K562 (cell line): ENCODE data around the gene ACAA2. TPM values are rescaled to one million over a fixed set of nuclear protein-coding genes. Genes with fewer than 3 reads are reported as not detected.

Experiments used
- ATAC-seq: fragments of 200-7000 bp; cut with Tn5 transposase; 3 replicates; pipeline ENCODE4 v1.9.1; 2020; ENCODE audit warnings: moderate library complexity
- BruUV-seq: library from RNA; stranded (reverse); fragments of 400-500 nt; replicated peaks from 2 replicates; lab custom pipeline; 2021; lab: Mats Ljungman, UMichigan
- CTCF ChIA-PET: fragments of 300-600 bp; formaldehyde crosslinking; extraction: SDS; loops from one replicate; lab custom pipeline; 2021; ENCODE audit warnings: low intra/inter-chr PET ratio; lab: Yijun Ruan, JAX
- POLR2A ChIA-PET: fragments of 300-600, 350-650 bp; sonication (Branson Sonifier 250); formaldehyde crosslinking; extraction: SDS; loops from one replicate; lab custom pipeline; 2021; ENCODE audit warnings: antibody characterized with exemption, inconsistent platforms; lab: Yijun Ruan, JAX
- DNase-seq, 4 experiments: peaks; one replicate each; pipeline versions ENCODE4 v3.0.0 to v3.0.0-alpha.2; 2011 to 2018; ENCODE audit warnings: low spot score in 3 of 4, mixed read lengths in 3 of 4; ENCODE audit errors: extremely low read depth in 1 of 4
- FAIRE-seq: peaks from 2 replicates; lab custom pipeline; 2011; peaks lifted over from hg19 to GRCh38; lab: Jason Lieb, UNC
- H2AFZ ChIP-seq: 2 replicates; pipeline ENCODE4 v1.6.0; 2011; ENCODE audit warnings: low read depth, low read length, control low read depth, inconsistent platforms
- H3K27ac ChIP-seq: fragments of 200-600 bp; 3 replicates; pipeline ENCODE4 v1.8.0; 2011; ENCODE audit warnings: low read depth, mild to moderate bottlenecking, control low read depth, inconsistent platforms, low read length, moderate library complexity, mixed read lengths; ENCODE audit errors: extremely low read depth
- H3K27me3 ChIP-seq, 2 experiments: fragments of 300-600 bp in 1 of 2; 2 replicates in 1 of 2; 3 replicates in 1 of 2; pipeline versions ENCODE4 v1.6.0 to v1.8.0; 2011; ENCODE audit warnings: inconsistent platforms in 2 of 2, low read length in 2 of 2, mild to moderate bottlenecking in 1 of 2, mixed read lengths in 1 of 2, moderate library complexity in 1 of 2; ENCODE audit not compliant: control insufficient read depth in 2 of 2, insufficient read depth in 2 of 2
- H3K36me3 ChIP-seq: fragments of 300-600 bp; 3 replicates; pipeline ENCODE4 v1.8.0; 2011; ENCODE audit warnings: mild to moderate bottlenecking, low read length, inconsistent platforms; ENCODE audit not compliant: control insufficient read depth, insufficient read depth
- H3K4me1 ChIP-seq, 2 experiments: fragments of 200-600 bp in 1 of 2; replicated peaks in 1 of 2; 2 replicates in 1 of 2; 3 replicates in 1 of 2; pipeline versions ENCODE4 v1.5.1 to v1.8.0; 2011; ENCODE audit warnings: inconsistent platforms in 2 of 2, low read length in 2 of 2, mild to moderate bottlenecking in 1 of 2, mixed read lengths in 1 of 2, moderate library complexity in 1 of 2; ENCODE audit not compliant: control insufficient read depth in 2 of 2, insufficient read depth in 2 of 2
- H3K4me2 ChIP-seq: 2 replicates; pipeline ENCODE4 v1.6.1; 2011; ENCODE audit warnings: low read length, control low read depth, inconsistent platforms, mixed read lengths; ENCODE audit not compliant: insufficient read depth
- H3K4me3 ChIP-seq: fragments of 200-600 bp; sonication (generic), shearing (Covaris generic); 2 replicates; pipeline ENCODE4 v1.5.1; 2016; ENCODE audit warnings: control low read depth, inconsistent platforms
- H3K79me2 ChIP-seq: fragments of 200-600 bp; 3 replicates; pipeline ENCODE4 v1.8.0; 2011; ENCODE audit warnings: low read length, inconsistent platforms; ENCODE audit not compliant: control insufficient read depth, insufficient read depth
- H3K9ac ChIP-seq, 2 experiments: 2 replicates each; pipeline versions ENCODE4 v1.6.0 to v1.6.1; 2011; ENCODE audit warnings: low read depth in 2 of 2, low read length in 2 of 2, control low read depth in 1 of 2, inconsistent platforms in 1 of 2, mild to moderate bottlenecking in 1 of 2, mixed read lengths in 1 of 2; ENCODE audit not compliant: insufficient read depth in 1 of 2
- H3K9me1 ChIP-seq: one replicate; pipeline ENCODE4 v1.6.0; 2011; ENCODE audit warnings: inconsistent platforms, mild to moderate bottlenecking, low read length, moderate library complexity; ENCODE audit not compliant: control insufficient read depth, insufficient read depth
- H3K9me3 ChIP-seq: replicated peaks from 2 replicates; pipeline ENCODE4 v1.5.1; 2011; ENCODE audit warnings: low read depth, low read length, inconsistent platforms; ENCODE audit not compliant: control insufficient read depth, insufficient read depth
- H4K20me1 ChIP-seq: replicated peaks from 2 replicates; pipeline ENCODE4 v1.6.1; 2011; ENCODE audit warnings: low read length, inconsistent platforms, mixed read lengths; ENCODE audit not compliant: control insufficient read depth, insufficient read depth
- ATF4 ChIP-seq: fragments of 450-650 bp; formaldehyde crosslinking; IDR thresholded peaks from 2 replicates; pipeline ENCODE4 v1.4.0; 2022; ENCODE audit warnings: mild to moderate bottlenecking, moderate library complexity
- BRCA1 ChIP-seq, 2 experiments: fragments of 450-650 bp in 1 of 2; sonication (generic) in 1 of 2; formaldehyde crosslinking in 1 of 2; IDR thresholded peaks; 2 replicates each; pipeline versions ENCODE4 v1.5.0 to v1.6.1; 2017 to 2020; ENCODE audit warnings: mild to moderate bottlenecking in 1 of 2, missing genetic modification reagents in 1 of 2
- KHSRP ChIP-seq: fragments of 450-650 bp; IDR thresholded peaks from 2 replicates; pipeline ENCODE4 v1.6.1; 2017
- NRF1 ChIP-seq, 2 experiments: fragments of 450-650 bp; IDR thresholded peaks in 1 of 2; conservative IDR thresholded peaks in 1 of 2; 2 replicates each; pipeline ENCODE4 v1.6.1; 2014; ENCODE audit warnings: mild to moderate bottlenecking in 2 of 2
- PATZ1 ChIP-seq: fragments of 250-450 bp; sonication (Bioruptor Pico); IDR thresholded peaks from 2 replicates; pipeline ENCODE4 v1.5.0; 2020; ENCODE audit warnings: mild to moderate bottlenecking, borderline replicate concordance
- RFX7 ChIP-seq: fragments of 250-450 bp; sonication (Bioruptor Pico); IDR thresholded peaks from 2 replicates; pipeline ENCODE4 v1.5.1; 2021; ENCODE audit warnings: mild to moderate bottlenecking
- SMARCB1 ChIP-seq: IDR thresholded peaks from 2 replicates; pipeline ENCODE4 v1.6.1; 2011; ENCODE audit warnings: improper control_type of control experiment, low read depth; ENCODE audit not compliant: insufficient read length
- TBP ChIP-seq: optimal IDR thresholded peaks from 2 replicates; pipeline ENCODE3; 2011; ENCODE audit warnings: low read depth, low read length, improper control_type of control experiment
- UBTF ChIP-seq, 2 experiments: IDR thresholded peaks; 2 replicates each; pipeline ENCODE4 v1.6.1; 2012; ENCODE audit warnings: improper control_type of control experiment in 2 of 2, low read depth in 2 of 2, low read length in 2 of 2, borderline replicate concordance in 1 of 2
- ZFP1 ChIP-seq: fragments of 450-650 bp; formaldehyde crosslinking; IDR thresholded peaks from 2 replicates; pipeline ENCODE4 v1.4.0; 2020; ENCODE audit warnings: mild to moderate bottlenecking, mixed read lengths
- ZNF253 ChIP-seq: fragments of 250-450 bp; sonication (Bioruptor Pico); conservative IDR thresholded peaks from 2 replicates; pipeline ENCODE4 v1.6.1; 2021; ENCODE audit warnings: mild to moderate bottlenecking
- ZNF311 ChIP-seq: fragments of 250-450 bp; sonication (Bioruptor Pico); IDR thresholded peaks from 2 replicates; pipeline ENCODE4 v1.4.0; 2020; ENCODE audit warnings: mild to moderate bottlenecking, moderate library complexity
- WGBS: fragments of 100-300 bp; shearing (Covaris generic); methylation state at CpG from one replicate; pipeline ENCODE4 v1.1.6; 2016; ENCODE audit warnings: low coverage, mixed read lengths; ENCODE audit not compliant: insufficient coverage; ENCODE audit errors: missing lambda C conversion rate; 5-methylcytosine and 5-hydroxymethylcytosine counted together
- in situ Hi-C: fragments of 300-500 bp; cut with MboI; formaldehyde crosslinking; loops from 4 replicates; pipeline ENCODE4 v1.15.0; 2018; ENCODE audit warnings: inconsistent platforms, mixed read lengths
- intact Hi-C: fragments of 100-400 bp; cut with micrococcal nuclease; formaldehyde crosslinking; loops from 2 replicates; pipeline ENCODE4 v1.14.2; 2022
- polyA plus RNA-seq, 8 experiments: library from polyadenylated mRNA; depleted of rRNA in 4 of 8; stranded (reverse) in 5 of 8; unstranded in 3 of 8; fragments of >200 nt; fragmentation: Nextera tagmentation in 2 of 8; fragmentation: Illumina TruSeq in 1 of 8; extraction: Ambion mirVana in 2 of 8; extraction: Trizol in 1 of 8; gene quantifications; 2 replicates each; pipeline versions ENCODE4 v1.2.1 to v1.2.3, GENCODE V29; 2011 to 2014; ENCODE audit warnings: inconsistent platforms in 1 of 8, missing spikeins in 1 of 8
- total RNA-seq, 7 experiments: library from RNA; depleted of rRNA in 6 of 7; stranded (reverse); fragments of >200 nt in 6 of 7; fragmentation: Illumina TruSeq in 2 of 7; extraction: Trizol in 2 of 7; gene quantifications; 2 replicates each; pipeline versions ENCODE4 v1.2.1 to v1.2.3, GENCODE V29; 2011 to 2021; ENCODE audit warnings: low replicate concordance in 1 of 7

ACAA2 gene
- total and polyA plus RNA-seq, 9 of the 15 experiments (the other 6 are each of a cell fraction or from before 2014, with no cell fraction given): 13.2 to 31.5 (median 21.7) TPM

- Histone ChIP-seq H2AFZ (no peak overlapping the region), H3K79me2 (no peaks in the 10 kb centered on the region), H3K4me2 (no peak overlapping the region), H3K9me3 (no peaks in the 10 kb centered on the region), H3K4me1 (peaks cover 0 to 5% of the 10 kb centered on the region in 2 experiments; a peak in 1 of 5 replicates), H3K36me3 (no peaks in the 10 kb centered on the region), H3K9ac (no peak overlapping the region; a peak in 1 of 4 replicates), H3K27me3 (peaks cover 0 to 8% of the 10 kb centered on the region in 2 experiments; a peak in 1 of 5 replicates), H4K20me1 (no peaks in the 10 kb centered on the region; the same call in 1 of the 2 replicates), H3K9me1 (no peaks in the 10 kb centered on the region), H3K27ac (no peak overlapping the region)
- ChIA-PET CTCF (interaction anchor here (0.6 kb wide), 1 partner anchor 11 kb away, joined by 3 read pairs; no protein-coding TSS in a partner anchor), POLR2A (no interaction called here)
- in situ Hi-C loops (no loop called here), intact Hi-C loops (loop anchor here (1.0 to 10.0 kb wide), 3 partner anchors 87 to 257 kb away; no protein-coding TSS in a partner anchor)
- ATAC-seq: no peak
- DNase-seq: no peak
- no TSS peak for BruUV-seq
- under 1% methylated on average over 10 of the region's 11 CpGs for WGBS
- no peak for FAIRE-seq
- TF ChIP-seq SMARCB1 (no peak), NRF1 (conservative IDR thresholded peaks at IDR 0.05 in 1 of 2, IDR thresholded peaks at IDR 0.05 in 1 of 2) (no peak), ZNF253 (no peak), ZFP1 (CRISPR knock-in tag) (no peak), ZNF311 (no peak), ATF4 (CRISPR knock-in tag) (no peak), UBTF (IDR thresholded peaks at IDR 0.05; ENCODE audit: borderline replicate concordance in 1 of 2, low read depth in 2 of 2, low read length in 2 of 2) (no peak), BRCA1 (IDR thresholded peaks at IDR 0.05) (no peak), BRCA1 (CRISPR knock-in tag; IDR thresholded peaks at IDR 0.05) (no peak), TBP (no peak), KHSRP (no peak), RFX7 (CRISPR knock-in tag) (no peak), PATZ1 (CRISPR knock-in tag) (no peak)
- TF ChIP-seq, all 486 proteins: peak for 0
- no peak overlapping the region for H3K4me3 ChIP-seq
These were observed 46.0 kb downstream of the ACAA2 start for GRCh38 chr18:49767111-49768050.
